GM12801 (cell line): ENCODE data around the gene FAAP20.

Source experiments
- CTCF ChIP-seq: IDR thresholded peaks from one replicate; pipeline ENCODE4 v1.5.1; 2011; ENCODE audit warnings: control low read depth; ENCODE audit not compliant: insufficient read length; ENCODE audit errors: extremely low read depth

FAAP20 gene

GRCh38 chr1:2145946-2146835 is 48.4 kb downstream of the FAAP20 start:
- no peak for TF ChIP-seq CTCF

- TF ChIP-seq CTCF, result no peak
Measured at GRCh38 chr1:2144501-2145090, 50.0 kb downstream of the FAAP20 start.

- TF ChIP-seq CTCF, result no peak
Measured at GRCh38 chr1:2143814-2144500, 50.6 kb downstream of the FAAP20 start.

GRCh38 chr1:2141025-2141424 is 53.5 kb downstream of the FAAP20 start:
- no peak for TF ChIP-seq CTCF
